OCI-LY1 (cell line): Measurements from ENCODE around the gene LMNA.

Experiments
- H2AFZ ChIP-seq: fragments of 200-600 bp; sonication (generic), shearing (Covaris generic); 2 replicates; pipeline ENCODE4 v1.6.0; 2014; ENCODE audit warnings: antibody characterized with exemption, mild to moderate bottlenecking, low read length
- H3F3A ChIP-seq: fragments of 200-600 bp; sonication (generic), shearing (Covaris generic); 2 replicates; pipeline ENCODE4 v1.6.0; 2014; ENCODE audit warnings: mild to moderate bottlenecking, antibody characterized with exemption, low read length, moderate library complexity; ENCODE audit not compliant: insufficient read depth
- H3K27ac ChIP-seq: fragments of 200-600 bp; sonication (generic); 2 replicates; pipeline ENCODE4 v1.5.1; 2014; ENCODE audit warnings: low read length, mixed run types, mild to moderate bottlenecking, low read depth; ENCODE audit not compliant: poor library complexity, severe bottlenecking
- H3K27me3 ChIP-seq: fragments of 200-600 bp; sonication (generic); 2 replicates; pipeline ENCODE4 v1.6.0; 2014; ENCODE audit warnings: antibody characterized with exemption, mild to moderate bottlenecking, low read length, moderate library complexity; ENCODE audit not compliant: insufficient read depth
- H3K36me3 ChIP-seq: fragments of 200-600 bp; sonication (generic); 2 replicates; pipeline ENCODE4 v1.6.1; 2014; ENCODE audit warnings: mild to moderate bottlenecking, antibody characterized with exemption, low read length, moderate library complexity, mixed read lengths; ENCODE audit not compliant: insufficient read depth
- H3K4me1 ChIP-seq: fragments of 200-600 bp; sonication (generic); 2 replicates; pipeline ENCODE4 v1.5.1; 2014; ENCODE audit warnings: mild to moderate bottlenecking, low read length, moderate library complexity; ENCODE audit not compliant: insufficient read depth, severe bottlenecking
- H3K4me2 ChIP-seq: fragments of 200-600 bp; sonication (generic), shearing (Covaris generic); 2 replicates; pipeline ENCODE4 v1.6.1; 2014; ENCODE audit warnings: low read length
- H3K4me3 ChIP-seq: fragments of 200-600 bp; sonication (generic); 2 replicates; pipeline ENCODE4 v1.5.1; 2014; ENCODE audit warnings: low read length, low read depth, mild to moderate bottlenecking, mixed read lengths; ENCODE audit not compliant: poor library complexity, severe bottlenecking
- H3K79me2 ChIP-seq: fragments of 200-600 bp; shearing (Covaris generic); 2 replicates; pipeline ENCODE4 v1.6.1; 2016; ENCODE audit warnings: mixed run types, low read length, mixed read lengths; ENCODE audit not compliant: insufficient read depth
- H3K9ac ChIP-seq: fragments of 200-600 bp; sonication (generic), shearing (Covaris generic); 2 replicates; pipeline ENCODE4 v1.6.1; 2014; ENCODE audit warnings: mild to moderate bottlenecking, low read length, mixed read lengths
- H3K9me2 ChIP-seq: fragments of 200-600 bp; sonication (generic), shearing (Covaris generic); 2 replicates; pipeline ENCODE4 v1.6.1; 2014; ENCODE audit warnings: low read depth, mild to moderate bottlenecking, low read length, mixed read lengths
- H3K9me3 ChIP-seq: fragments of 200-600 bp; shearing (Covaris generic); 2 replicates; pipeline ENCODE4 v1.6.1; 2014; ENCODE audit warnings: low read length, mixed read lengths
- H4K20me1 ChIP-seq: fragments of 200-600 bp; sonication (generic), shearing (Covaris generic); 2 replicates; pipeline ENCODE4 v1.6.0; 2016; ENCODE audit warnings: mild to moderate bottlenecking, low read length; ENCODE audit not compliant: insufficient read depth
- EZH2 ChIP-seq: fragments of 200-600 bp; sonication (generic), shearing (Covaris generic); IDR thresholded peaks from 2 replicates; pipeline ENCODE4 v1.8.0; 2017; ENCODE audit warnings: borderline replicate concordance, mixed run types, mild to moderate bottlenecking, antibody characterized with exemption, low read length, moderate library complexity, mixed read lengths
- TF ChIP-seq, protein P1 (sequence below): fragments of 200-600 bp; sonication (generic), shearing (Covaris generic); IDR thresholded peaks from 2 replicates; pipeline ENCODE4 v1.5.1; 2017; ENCODE audit warnings: mild to moderate bottlenecking, antibody characterized with exemption, low read length, moderate library complexity, mixed read lengths

LMNA gene

GRCh38 chr1:156083800-156084790 lies 30.4 kb upstream of the LMNA start:
- no peak overlapping the region for H3K9ac ChIP-seq
- H3K9me3 ChIP-seq = no peaks in the 10 kb centered on the region
- no peaks in the 10 kb centered on the region for H3F3A ChIP-seq
- H3K79me2 ChIP-seq = no peaks in the 10 kb centered on the region
- no peak for TF ChIP-seq EZH2
- TF ChIP-seq, protein P1, sequence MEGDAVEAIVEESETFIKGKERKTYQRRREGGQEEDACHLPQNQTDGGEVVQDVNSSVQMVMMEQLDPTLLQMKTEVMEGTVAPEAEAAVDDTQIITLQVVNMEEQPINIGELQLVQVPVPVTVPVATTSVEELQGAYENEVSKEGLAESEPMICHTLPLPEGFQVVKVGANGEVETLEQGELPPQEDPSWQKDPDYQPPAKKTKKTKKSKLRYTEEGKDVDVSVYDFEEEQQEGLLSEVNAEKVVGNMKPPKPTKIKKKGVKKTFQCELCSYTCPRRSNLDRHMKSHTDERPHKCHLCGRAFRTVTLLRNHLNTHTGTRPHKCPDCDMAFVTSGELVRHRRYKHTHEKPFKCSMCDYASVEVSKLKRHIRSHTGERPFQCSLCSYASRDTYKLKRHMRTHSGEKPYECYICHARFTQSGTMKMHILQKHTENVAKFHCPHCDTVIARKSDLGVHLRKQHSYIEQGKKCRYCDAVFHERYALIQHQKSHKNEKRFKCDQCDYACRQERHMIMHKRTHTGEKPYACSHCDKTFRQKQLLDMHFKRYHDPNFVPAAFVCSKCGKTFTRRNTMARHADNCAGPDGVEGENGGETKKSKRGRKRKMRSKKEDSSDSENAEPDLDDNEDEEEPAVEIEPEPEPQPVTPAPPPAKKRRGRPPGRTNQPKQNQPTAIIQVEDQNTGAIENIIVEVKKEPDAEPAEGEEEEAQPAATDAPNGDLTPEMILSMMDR = no peak
- peaks cover 15% of the 10 kb centered on the region for H3K4me1 ChIP-seq
- no peaks in the 10 kb centered on the region for H4K20me1 ChIP-seq
- H3K9me2 ChIP-seq = no peaks in the 10 kb centered on the region
- H3K27ac ChIP-seq = no peak overlapping the region
- H3K4me2 ChIP-seq = no peak overlapping the region
- no peaks in the 10 kb centered on the region for H3K36me3 ChIP-seq
- H2AFZ ChIP-seq = no peak overlapping the region
- H3K27me3 ChIP-seq = peaks cover 10% of the 10 kb centered on the region; the same call in 1 of the 2 replicates
- H3K4me3 ChIP-seq = no peak overlapping the region

DNA sequence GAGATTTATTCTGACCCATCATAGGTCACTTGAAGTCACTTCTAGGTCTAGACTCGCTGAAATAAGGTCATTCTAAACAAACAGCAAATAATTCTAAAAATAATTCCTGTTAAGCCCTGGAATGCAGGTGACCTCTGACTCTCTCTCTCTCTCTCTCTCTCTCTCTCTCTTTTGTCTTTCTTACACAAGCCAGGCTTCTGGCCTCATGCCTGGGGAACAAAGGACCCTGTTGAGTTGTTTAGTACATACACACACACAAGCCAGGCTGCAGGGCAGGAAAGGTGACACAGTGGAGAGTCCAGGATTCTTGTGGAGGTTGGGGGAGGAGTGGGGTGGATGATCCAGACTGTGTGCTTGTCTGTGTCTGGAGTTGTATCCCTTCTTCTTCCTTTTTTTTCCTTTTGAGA lies 28.3 kb upstream of the LMNA start:
- Histone ChIP-seq H2AFZ (no peak overlapping the region), H4K20me1 (no peaks in the 10 kb centered on the region), H3K9ac (no peak overlapping the region), H3K4me2 (no peak overlapping the region), H3K27me3 (peaks cover 5% of the 10 kb centered on the region; the same call in 1 of the 2 replicates), H3K79me2 (no peaks in the 10 kb centered on the region), H3K27ac (no peak overlapping the region), H3F3A (no peaks in the 10 kb centered on the region), H3K4me1 (peaks cover 14% of the 10 kb centered on the region), H3K36me3 (no peaks in the 10 kb centered on the region), H3K9me3 (no peaks in the 10 kb centered on the region), H3K4me3 (no peak overlapping the region), H3K9me2 (no peaks in the 10 kb centered on the region)
- TF ChIP-seq EZH2 = no peak
- TF ChIP-seq, protein P1 = no peak

DNA sequence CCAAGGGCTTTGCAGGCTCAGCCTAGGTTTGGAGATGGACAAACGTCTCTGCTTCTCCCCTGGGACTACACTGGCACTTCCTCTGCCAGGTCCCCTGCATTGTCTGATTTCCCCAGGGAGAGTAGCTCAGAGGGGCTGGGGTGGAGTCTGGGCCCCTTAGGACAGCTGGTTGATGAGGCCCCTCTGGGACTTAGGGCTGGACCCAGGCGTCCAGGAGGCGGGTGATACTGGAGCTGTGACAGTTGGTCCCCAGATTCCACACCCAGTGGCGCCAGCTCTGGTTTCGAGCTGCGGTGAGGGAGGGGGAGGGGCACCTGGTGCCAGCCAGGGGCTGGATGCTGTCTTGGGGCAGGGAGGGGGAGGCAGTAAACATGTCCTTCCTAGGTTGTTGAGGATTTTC lies 24.8 kb upstream of the LMNA start:
- Histone ChIP-seq H3K4me2 (no peak overlapping the region), H3K27ac (no peak overlapping the region), H3K9me3 (no peaks in the 10 kb centered on the region), H3K27me3 (peaks cover 6% of the 10 kb centered on the region; the same call in 1 of the 2 replicates), H3K36me3 (no peaks in the 10 kb centered on the region), H4K20me1 (no peaks in the 10 kb centered on the region), H2AFZ (no peak overlapping the region), H3K9ac (no peak overlapping the region), H3K9me2 (no peaks in the 10 kb centered on the region), H3K4me3 (no peak overlapping the region), H3K79me2 (no peaks in the 10 kb centered on the region), H3K4me1 (no peaks in the 10 kb centered on the region), H3F3A (no peaks in the 10 kb centered on the region)
- TF ChIP-seq EZH2 = no peak
- TF ChIP-seq, protein P1 = no peak
